PFSK-1 (cell line): Measurements from ENCODE around the gene SPOCD1.

Experiments
- FOXP2 ChIP-seq: optimal IDR thresholded peaks from 2 replicates; pipeline ENCODE3; 2011; ENCODE audit warnings: borderline replicate concordance, control low read depth, inconsistent platforms; ENCODE audit not compliant: insufficient read depth; ENCODE audit errors: extremely low read length, extremely low read depth
- POLR2AphosphoS5 ChIP-seq: IDR thresholded peaks from 2 replicates; pipeline ENCODE4 v1.6.1; 2012; ENCODE audit warnings: low read depth, mild to moderate bottlenecking, control low read depth, low read length, moderate library complexity
- SIN3A ChIP-seq: IDR thresholded peaks from 2 replicates; pipeline ENCODE4 v1.6.1; 2012; ENCODE audit warnings: mild to moderate bottlenecking, low read length, moderate library complexity, borderline replicate concordance; ENCODE audit not compliant: insufficient read depth
- TAF1 ChIP-seq: IDR thresholded peaks from 2 replicates; pipeline ENCODE4 v1.6.1; 2012; ENCODE audit warnings: low read length, control low read depth, borderline replicate concordance; ENCODE audit not compliant: insufficient read depth
- TF ChIP-seq, protein P1 (sequence below), 2 experiments: IDR thresholded peaks; 2 replicates each; pipeline versions ENCODE4 v1.6.1 to v1.8.0; 2011 to 2012; ENCODE audit warnings: low read depth in 2 of 2, low read length in 2 of 2, control low read depth in 1 of 2, inconsistent platforms in 1 of 2, mild to moderate bottlenecking in 1 of 2, moderate library complexity in 1 of 2; ENCODE audit not compliant: insufficient read depth in 1 of 2

Gene SPOCD1

DNA sequence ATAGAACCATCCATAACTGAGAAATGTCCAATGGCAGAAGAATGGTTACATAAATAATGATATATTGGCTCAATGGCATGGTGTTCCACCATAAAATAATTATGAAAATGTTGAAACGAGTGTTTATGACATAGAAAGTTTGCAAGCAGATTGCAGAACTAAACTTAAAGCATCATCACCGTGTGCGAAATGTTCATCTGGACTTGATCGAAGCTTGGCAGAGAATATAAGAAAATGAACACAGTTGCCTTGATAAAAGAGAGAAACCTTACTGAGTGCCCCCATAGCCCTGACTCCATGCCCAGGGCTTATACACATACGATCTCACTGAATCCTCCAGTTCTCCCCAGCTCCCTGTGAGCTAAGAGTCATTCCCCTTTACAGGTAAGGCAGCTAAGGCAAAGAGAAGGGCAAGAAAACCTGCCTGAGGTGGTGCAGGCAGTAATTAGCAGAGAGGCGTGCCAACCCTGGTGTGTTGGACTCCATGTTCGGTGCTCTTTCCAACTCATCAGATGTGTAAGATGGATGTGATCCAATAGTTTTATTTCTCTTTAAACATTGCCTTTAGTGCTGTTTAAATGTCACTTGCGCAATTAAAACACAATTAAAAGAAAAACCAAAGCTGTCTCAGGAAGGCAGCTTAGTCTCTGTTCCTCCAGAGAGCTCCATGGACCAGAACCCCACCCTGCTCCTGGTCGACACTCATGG, 21.8 kb upstream of the SPOCD1 start:
- TF ChIP-seq TAF1 (no peak), POLR2AphosphoS5 (no peak), SIN3A (no peak), FOXP2 (no peak)
- TF ChIP-seq, protein P1, sequence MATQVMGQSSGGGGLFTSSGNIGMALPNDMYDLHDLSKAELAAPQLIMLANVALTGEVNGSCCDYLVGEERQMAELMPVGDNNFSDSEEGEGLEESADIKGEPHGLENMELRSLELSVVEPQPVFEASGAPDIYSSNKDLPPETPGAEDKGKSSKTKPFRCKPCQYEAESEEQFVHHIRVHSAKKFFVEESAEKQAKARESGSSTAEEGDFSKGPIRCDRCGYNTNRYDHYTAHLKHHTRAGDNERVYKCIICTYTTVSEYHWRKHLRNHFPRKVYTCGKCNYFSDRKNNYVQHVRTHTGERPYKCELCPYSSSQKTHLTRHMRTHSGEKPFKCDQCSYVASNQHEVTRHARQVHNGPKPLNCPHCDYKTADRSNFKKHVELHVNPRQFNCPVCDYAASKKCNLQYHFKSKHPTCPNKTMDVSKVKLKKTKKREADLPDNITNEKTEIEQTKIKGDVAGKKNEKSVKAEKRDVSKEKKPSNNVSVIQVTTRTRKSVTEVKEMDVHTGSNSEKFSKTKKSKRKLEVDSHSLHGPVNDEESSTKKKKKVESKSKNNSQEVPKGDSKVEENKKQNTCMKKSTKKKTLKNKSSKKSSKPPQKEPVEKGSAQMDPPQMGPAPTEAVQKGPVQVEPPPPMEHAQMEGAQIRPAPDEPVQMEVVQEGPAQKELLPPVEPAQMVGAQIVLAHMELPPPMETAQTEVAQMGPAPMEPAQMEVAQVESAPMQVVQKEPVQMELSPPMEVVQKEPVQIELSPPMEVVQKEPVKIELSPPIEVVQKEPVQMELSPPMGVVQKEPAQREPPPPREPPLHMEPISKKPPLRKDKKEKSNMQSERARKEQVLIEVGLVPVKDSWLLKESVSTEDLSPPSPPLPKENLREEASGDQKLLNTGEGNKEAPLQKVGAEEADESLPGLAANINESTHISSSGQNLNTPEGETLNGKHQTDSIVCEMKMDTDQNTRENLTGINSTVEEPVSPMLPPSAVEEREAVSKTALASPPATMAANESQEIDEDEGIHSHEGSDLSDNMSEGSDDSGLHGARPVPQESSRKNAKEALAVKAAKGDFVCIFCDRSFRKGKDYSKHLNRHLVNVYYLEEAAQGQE (IDR thresholded peaks at IDR 0.05; ENCODE audit: insufficient read depth in 1 of 2, low read depth in 2 of 2, low read length in 2 of 2), result no peak

DNA sequence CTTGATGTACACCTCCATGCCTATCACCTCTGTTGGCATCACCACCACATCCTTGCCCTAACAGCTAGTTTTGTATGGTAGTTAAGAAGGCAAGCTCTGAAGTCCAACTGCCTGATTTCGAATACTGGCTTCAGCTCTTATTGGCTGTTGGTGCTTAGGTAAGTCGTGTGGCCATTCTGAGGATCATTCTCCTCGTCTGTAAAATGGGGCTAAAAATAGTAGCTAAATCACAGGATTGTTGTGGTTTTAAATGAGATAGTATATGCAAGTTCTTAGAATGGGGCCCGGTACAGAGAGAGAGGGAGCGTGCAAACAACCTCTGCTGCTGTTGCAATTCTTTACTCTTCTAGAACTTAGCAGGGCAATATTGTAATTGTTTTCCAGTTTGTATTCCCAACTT, 20.8 kb upstream of the SPOCD1 start:
- TF ChIP-seq, protein P1 (IDR thresholded peaks at IDR 0.05; ENCODE audit: insufficient read depth in 1 of 2, low read depth in 2 of 2, low read length in 2 of 2), result no peak
- TF ChIP-seq POLR2AphosphoS5 (no peak), SIN3A (no peak), FOXP2 (no peak)

DNA sequence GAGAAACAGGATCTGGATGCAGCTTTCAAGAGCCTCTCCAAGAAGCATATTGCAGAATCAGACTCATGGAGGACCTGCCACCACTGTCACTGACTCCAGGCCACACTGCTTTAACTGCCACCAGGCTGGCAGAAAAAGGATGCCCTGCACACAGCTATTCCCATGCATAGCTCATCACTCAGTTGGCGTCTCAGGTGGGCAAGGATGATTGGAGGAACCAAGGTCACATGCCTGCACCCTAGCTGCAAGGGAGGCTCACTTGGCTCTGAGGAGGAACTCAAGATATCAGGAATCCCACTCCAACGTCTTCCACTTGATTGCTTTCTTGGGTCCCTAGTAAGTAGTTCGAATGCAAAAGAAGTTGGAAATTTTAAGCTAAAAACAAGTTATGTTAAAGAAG, 19.6 kb upstream of the SPOCD1 start:
- TF ChIP-seq POLR2AphosphoS5 (no peak), FOXP2 (no peak), SIN3A (no peak), TAF1 (no peak)
- TF ChIP-seq, protein P1 (IDR thresholded peaks at IDR 0.05; ENCODE audit: insufficient read depth in 1 of 2, low read depth in 2 of 2, low read length in 2 of 2), result no peak

DNA sequence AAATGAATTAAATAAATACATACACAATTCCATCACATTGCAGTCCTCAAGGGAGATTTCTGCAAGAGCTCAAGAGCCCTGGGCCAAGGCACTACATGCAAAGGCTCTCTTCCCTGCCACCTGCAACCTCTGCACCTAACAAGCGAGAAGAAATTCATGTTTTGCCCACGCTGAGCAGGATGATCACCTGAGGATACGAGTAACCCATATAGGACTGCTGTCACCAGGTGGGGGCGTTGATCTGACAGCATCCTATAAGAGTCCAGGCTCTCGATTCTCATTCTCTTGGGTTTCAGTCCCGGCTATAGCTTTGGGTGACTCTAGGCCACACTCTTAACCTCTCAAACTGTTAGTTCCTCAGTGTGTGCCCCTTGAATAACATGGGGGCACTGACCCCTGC, 18.7 kb upstream of the SPOCD1 start:
- TF ChIP-seq SIN3A, result no peak
- no peak for TF ChIP-seq TAF1

DNA sequence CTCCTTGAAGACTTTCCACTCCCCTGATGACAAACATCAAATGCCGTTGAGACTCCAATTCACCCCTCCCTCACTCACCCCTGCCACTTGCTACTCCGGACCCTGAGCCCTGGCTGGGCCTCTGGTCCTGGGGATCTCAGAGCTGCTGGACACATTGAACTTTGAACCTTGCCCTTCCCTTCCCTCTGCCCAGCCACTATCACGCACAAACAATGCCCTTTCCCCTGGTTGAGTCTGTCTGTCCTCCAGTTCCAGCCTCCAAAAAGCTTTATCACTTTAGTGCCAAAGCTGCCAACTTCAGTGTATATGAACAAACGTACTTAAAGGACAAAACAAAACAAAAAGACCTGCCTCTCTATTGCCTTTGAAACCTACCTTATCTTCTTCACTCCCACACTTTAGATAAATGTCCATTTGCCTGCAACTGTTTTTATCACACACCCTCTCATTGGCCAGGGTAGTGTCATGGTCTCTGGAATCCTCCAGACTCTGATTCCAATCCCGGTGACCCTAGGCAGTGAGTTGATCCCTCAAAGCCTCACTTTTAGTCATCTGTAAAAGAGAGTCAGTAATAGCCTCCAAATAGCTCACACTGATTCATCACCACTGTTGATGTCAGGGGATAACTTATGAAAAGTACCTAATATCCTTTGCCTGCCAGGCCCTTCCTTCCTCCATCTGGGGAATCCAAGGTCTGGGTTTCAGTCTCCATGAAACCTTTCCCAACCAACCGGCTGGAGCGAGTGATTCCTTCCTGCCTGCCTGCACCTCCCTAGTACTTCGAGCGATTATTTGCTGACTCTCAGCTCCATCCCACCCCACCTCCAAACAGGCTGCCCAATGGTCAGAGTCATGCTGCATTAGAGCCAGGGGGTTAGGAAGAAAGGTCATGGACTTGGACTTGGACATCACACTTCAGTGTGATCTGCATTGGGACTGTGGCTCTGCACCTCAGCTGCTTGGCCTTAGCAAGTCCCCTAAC, 15.9 kb upstream of the SPOCD1 start:
- TF ChIP-seq TAF1, result no peak
- TF ChIP-seq POLR2AphosphoS5, result no peak
- TF ChIP-seq SIN3A, result no peak
- no peak for TF ChIP-seq FOXP2
- TF ChIP-seq, protein P1 (IDR thresholded peaks at IDR 0.05; ENCODE audit: insufficient read depth in 1 of 2, low read depth in 2 of 2, low read length in 2 of 2), result no peak
